Right lobe of liver (tissue), 6 donors: ENCODE measurements around the gene RALGPS1. TPM values are rescaled to one million over a fixed set of nuclear protein-coding genes. Genes with fewer than 3 reads are reported as not detected.
A peak's percentile ranks its signal among the peaks of the same experiment; 100 is the strongest.

Experiments
- ATAC-seq, 4 donors: fragments of 200-7000 bp; cut with Tn5 transposase; one replicate each; pipeline ENCODE4 v1.9.1; 2020; ENCODE audit warnings: mild to moderate bottlenecking in 4 of 4, moderate library complexity in 4 of 4
- DNase-seq, 3 donors: peaks; one replicate each; pipeline ENCODE4 v3.0.0-alpha.2; 2020
- H3K27ac ChIP-seq, 3 donors: fragments of 200-600 bp; one replicate each; pipeline ENCODE4 v1.8.0; 2022
- H3K27me3 ChIP-seq, 2 donors: fragments of 200-600 bp; one replicate each; pipeline ENCODE4 v1.8.0; 2022
- H3K36me3 ChIP-seq, 4 donors: fragments of 200-600 bp; sonication (generic) in 1 of 4; one replicate each; pipeline versions ENCODE4 v1.5.1 to v1.8.0; 2017 to 2022; ENCODE audit warnings: control low read depth in 1 of 4
- H3K4me1 ChIP-seq, 4 donors: fragments of 200-600 bp; sonication (generic) in 1 of 4; one replicate each; pipeline versions ENCODE4 v1.5.1 to v1.8.0; 2017 to 2022; ENCODE audit warnings: control low read depth in 1 of 4
- H3K4me3 ChIP-seq, 3 donors: fragments of 200-600 bp; one replicate each; pipeline ENCODE4 v1.8.0; 2022
- H3K9me3 ChIP-seq, 4 donors: fragments of 200-600 bp; sonication (generic) in 1 of 4; one replicate each; pipeline versions ENCODE4 v1.5.1 to v1.8.0; 2017 to 2022; ENCODE audit warnings: control low read depth in 1 of 4
- CTCF ChIP-seq, 4 donors: fragments of 200-600 bp in 3 of 4; fragments of 450-650 bp in 1 of 4; IDR thresholded peaks; one replicate each; pipeline versions ENCODE4 v1.5.1 to v1.8.0; 2016 to 2022; ENCODE audit warnings: antibody characterized with exemption in 4 of 4, mild to moderate bottlenecking in 2 of 4
- POLR2A ChIP-seq: fragments of 450-650 bp; IDR thresholded peaks from one replicate; pipeline ENCODE4 v1.6.1; 2017; ENCODE audit warnings: antibody characterized with exemption, mild to moderate bottlenecking
- WGBS: methylation state at CpG from one replicate; pipeline ENCODE4 v1.1.6; 2018; ENCODE audit warnings: low coverage, low lambda C conversion rate; ENCODE audit not compliant: insufficient coverage; ENCODE audit errors: missing lambda C conversion rate; 5-methylcytosine and 5-hydroxymethylcytosine counted together
- intact Hi-C, 2 donors: fragments of 100-400 bp; cut with DNase I; formaldehyde crosslinking; loops; one replicate each; pipeline versions ENCODE4 v1.11.2 to v1.14.1; 2022
- total RNA-seq, 6 experiments: library from RNA; depleted of rRNA in 2 of 6; stranded (reverse); fragments of >200 nt in 2 of 6; fragmentation: NEBNext Ultra II Directional in 3 of 6; extraction: Animal tissue kit (Norgen Biotek cat#: 25700) in 3 of 6; gene quantifications; one replicate each; pipeline versions ENCODE4 v1.1.0 to v1.2.4, GENCODE V29; 2016 to 2023
- donor health status: DM: no; HTN: yes; CAD: no.
- donor health status: DM: no; HTN: no; CAD: no.
- donor health status: DM: no; HTN: no; CAD: no.
- donor health status: DM: no; HTN: yes; CAD: no.
- donor health status: DM: no; HTN: yes; CAD: no.

RALGPS1 gene
- total RNA-seq, 6 experiments from 2014 or later = 1.2 to 3.8 (median 2.4) TPM

GRCh38 chr9:127032256-127032655 is 117.7 kb downstream of the RALGPS1 start:
- no peak overlapping the region for H3K4me3 ChIP-seq
- H3K27ac ChIP-seq = no peak overlapping the region
- H3K36me3 ChIP-seq = no peaks in the 10 kb centered on the region
- no peak for DNase-seq
- H3K27me3 ChIP-seq = no peaks in the 10 kb centered on the region
- no peaks in the 10 kb centered on the region for H3K9me3 ChIP-seq
- WGBS = 87% methylated on average over 4 of the region's 4 CpGs
- no peak for ATAC-seq
- no peaks in the 10 kb centered on the region for H3K4me1 ChIP-seq
- TF ChIP-seq POLR2A = no peak
- no peak for TF ChIP-seq CTCF (IDR thresholded peaks at IDR 0.05)
- intact Hi-C loops = no loop called here

GRCh38 chr9:127033061-127033460 is 118.5 kb downstream of the RALGPS1 start:
- WGBS = no CpG with 5 or more reads among the region's 3 CpGs
- H3K4me3 ChIP-seq = no peak overlapping the region
- no peaks in the 10 kb centered on the region for H3K9me3 ChIP-seq
- no peaks in the 10 kb centered on the region for H3K27me3 ChIP-seq
- no peaks in the 10 kb centered on the region for H3K36me3 ChIP-seq
- no peak overlapping the region for H3K27ac ChIP-seq
- ATAC-seq = no peak
- H3K4me1 ChIP-seq = no peaks in the 10 kb centered on the region
- DNase-seq = no peak
- intact Hi-C loops = no loop called here
- TF ChIP-seq POLR2A (no peak), CTCF (IDR thresholded peaks at IDR 0.05) (no peak)

GRCh38 chr9:127033789-127034188 is 119.2 kb downstream of the RALGPS1 start:
- intact Hi-C loops = no loop called here

GRCh38 chr9:127034691-127035090 is 120.1 kb downstream of the RALGPS1 start:
- TF ChIP-seq POLR2A = no peak
- no peak for TF ChIP-seq CTCF (IDR thresholded peaks at IDR 0.05)
- Histone ChIP-seq H3K4me1 (no peaks in the 10 kb centered on the region), H3K36me3 (no peaks in the 10 kb centered on the region), H3K9me3 (no peaks in the 10 kb centered on the region), H3K4me3 (no peak overlapping the region), H3K27ac (no peak overlapping the region), H3K27me3 (no peaks in the 10 kb centered on the region)
- ATAC-seq = no peak
- 100% methylated on average over 1 of the region's 1 CpG for WGBS
- no peak for DNase-seq
- intact Hi-C loops = no loop called here

More at GRCh38 chr9:127033789-127034188, 119.2 kb downstream of the RALGPS1 start:
- Histone ChIP-seq H3K4me3 (no peak overlapping the region), H3K9me3 (no peaks in the 10 kb centered on the region), H3K36me3 (no peaks in the 10 kb centered on the region), H3K4me1 (no peaks in the 10 kb centered on the region), H3K27ac (no peak overlapping the region), H3K27me3 (no peaks in the 10 kb centered on the region)
- TF ChIP-seq CTCF (IDR thresholded peaks at IDR 0.05) (no peak), POLR2A (no peak)
- ATAC-seq (no peak), DNase-seq (no peak)

- no peaks in the 10 kb centered on the region for H3K9me3 ChIP-seq
- 89% methylated on average over 4 of the region's 4 CpGs for WGBS
- no peak overlapping the region for H3K27ac ChIP-seq
- H3K4me1 ChIP-seq = no peaks in the 10 kb centered on the region
- no peak overlapping the region for H3K4me3 ChIP-seq
- peak in 1 of 3 donors; percentile 31 for DNase-seq
- no peak for TF ChIP-seq CTCF (IDR thresholded peaks at IDR 0.05)
- TF ChIP-seq POLR2A = no peak
- no peaks in the 10 kb centered on the region for H3K27me3 ChIP-seq
- H3K36me3 ChIP-seq = no peaks in the 10 kb centered on the region
- ATAC-seq = no peak
- intact Hi-C loops = no loop called here
Measured at GRCh38 chr9:127035423-127035822, 120.8 kb downstream of the RALGPS1 start.
